Esophagus muscularis mucosa (tissue), 4 donors: Measurements from ENCODE around the gene LYZL1. TPM values are rescaled to one million over a fixed set of nuclear protein-coding genes. Genes with fewer than 3 reads are reported as not detected.

Source experiments
- DNase-seq: peaks from one replicate; pipeline ENCODE4 v3.0.0-alpha.2; 2017; ENCODE audit errors: extremely low spot score
- H3K27ac ChIP-seq, 4 donors: fragments of 200-600 bp; sonication (generic); replicated peaks in 1 of 4; 1 replicate in 3 of 4; 2 replicates in 1 of 4; pipeline ENCODE4 v1.5.1; 2016 to 2019; ENCODE audit warnings: mild to moderate bottlenecking in 1 of 4
- H3K27me3 ChIP-seq, 4 donors: fragments of 200-600 bp; sonication (generic); one replicate each; pipeline versions ENCODE4 v1.5.1 to v1.6.0; 2016 to 2019
- H3K36me3 ChIP-seq, 4 donors: fragments of 200-600 bp; sonication (generic); one replicate each; pipeline ENCODE4 v1.5.1; 2016 to 2019
- H3K4me1 ChIP-seq, 4 donors: fragments of 200-600 bp; sonication (generic); one replicate each; pipeline ENCODE4 v1.5.1; 2016 to 2019
- H3K4me3 ChIP-seq, 4 donors: fragments of 200-600 bp; sonication (generic); 1 replicate in 2 of 4; 2 replicates in 2 of 4; pipeline ENCODE4 v1.5.1; 2016 to 2019; ENCODE audit warnings: mild to moderate bottlenecking in 4 of 4, moderate library complexity in 1 of 4
- H3K9me3 ChIP-seq, 4 donors: fragments of 200-600 bp; sonication (generic); 1 replicate in 3 of 4; 2 replicates in 1 of 4; pipeline ENCODE4 v1.5.1; 2016 to 2019
- EP300 ChIP-seq: sonication (generic); formaldehyde crosslinking; IDR thresholded peaks from one replicate; pipeline ENCODE4 v1.6.1; 2017; ENCODE audit warnings: antibody characterized with exemption
- POLR2A ChIP-seq: fragments of 450-650 bp; IDR thresholded peaks from one replicate; pipeline ENCODE4 v1.6.1; 2017; ENCODE audit warnings: antibody characterized with exemption, moderate library complexity, mild to moderate bottlenecking, low read depth
- POLR2AphosphoS5 ChIP-seq, 2 donors: sonication (generic); formaldehyde crosslinking; IDR thresholded peaks; one replicate each; pipeline ENCODE4 v1.6.1; 2017; ENCODE audit warnings: antibody characterized with exemption in 2 of 2
- WGBS: methylation state at CpG from one replicate; pipeline ENCODE4 v1.1.5; 2018; 5-methylcytosine and 5-hydroxymethylcytosine counted together
- intact Hi-C: fragments of 100-400 bp; cut with DNase I; formaldehyde crosslinking; loops from one replicate; pipeline ENCODE4 v1.15.1; 2023
- total RNA-seq, 4 donors: library from RNA; depleted of rRNA; stranded (reverse); fragments of >200 nt; gene quantifications; one replicate each; pipeline versions ENCODE4 v1.1.0 to v1.2.1, GENCODE V29; 2016
- TF ChIP-seq, protein P1 (sequence below), 3 experiments: fragments of 200-600 bp in 2 of 3; fragments of 450-650 bp in 1 of 3; sonication (generic) in 2 of 3; IDR thresholded peaks; one replicate each; pipeline ENCODE4 v1.5.1; 2017 to 2019; ENCODE audit warnings: antibody characterized with exemption in 3 of 3, mild to moderate bottlenecking in 2 of 3, moderate library complexity in 1 of 3

Gene LYZL1
- total RNA-seq, 4 donors from 2014 or later, result not detected

DNA sequence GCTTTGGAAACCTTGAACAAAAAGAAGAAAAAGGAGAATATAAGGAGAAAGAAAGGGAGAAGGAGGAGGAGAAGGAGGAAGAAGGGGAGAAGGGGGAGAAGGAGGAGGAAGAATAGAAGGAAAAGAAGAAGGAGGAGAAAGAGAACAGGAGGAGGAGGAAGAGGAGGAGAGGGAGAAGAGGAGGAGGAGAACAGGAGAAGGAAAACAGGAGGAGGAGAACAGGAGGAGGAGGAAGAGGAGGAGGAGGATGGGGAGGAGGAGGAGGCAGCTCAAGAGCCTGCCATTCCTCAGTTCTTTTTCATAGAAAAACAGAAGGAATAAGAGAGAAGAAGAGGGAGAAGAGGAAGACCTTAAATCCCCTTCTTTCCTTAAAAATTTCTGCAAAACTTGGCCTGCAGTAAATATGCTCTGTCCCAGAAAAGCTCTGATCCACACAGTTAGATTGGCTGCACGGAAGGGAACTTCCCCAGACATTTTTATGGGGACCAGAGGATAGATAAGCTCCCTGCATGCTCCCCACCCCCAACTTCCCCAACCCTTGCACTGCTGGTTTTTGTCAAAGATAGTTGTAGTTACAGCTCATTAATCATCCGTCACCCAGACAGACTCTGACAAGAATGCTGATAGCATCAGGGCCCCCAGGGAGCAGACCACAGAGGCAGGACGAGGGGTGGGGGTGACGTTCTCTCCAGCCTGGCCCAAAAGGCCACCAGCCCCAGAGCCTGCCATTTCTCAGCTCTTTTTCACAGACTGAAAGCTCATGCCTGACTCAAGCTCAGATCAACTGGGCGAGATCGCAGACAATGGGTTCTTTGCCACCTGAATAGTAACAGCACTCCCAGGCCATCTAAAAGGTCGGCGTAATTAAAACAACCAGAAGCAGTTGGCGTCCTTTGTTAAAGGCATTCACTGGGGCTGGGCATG, 34.5 kb upstream of the LYZL1 start:
- intact Hi-C loops, result no loop called here
- no peak for TF ChIP-seq POLR2A
- TF ChIP-seq, protein P1, sequence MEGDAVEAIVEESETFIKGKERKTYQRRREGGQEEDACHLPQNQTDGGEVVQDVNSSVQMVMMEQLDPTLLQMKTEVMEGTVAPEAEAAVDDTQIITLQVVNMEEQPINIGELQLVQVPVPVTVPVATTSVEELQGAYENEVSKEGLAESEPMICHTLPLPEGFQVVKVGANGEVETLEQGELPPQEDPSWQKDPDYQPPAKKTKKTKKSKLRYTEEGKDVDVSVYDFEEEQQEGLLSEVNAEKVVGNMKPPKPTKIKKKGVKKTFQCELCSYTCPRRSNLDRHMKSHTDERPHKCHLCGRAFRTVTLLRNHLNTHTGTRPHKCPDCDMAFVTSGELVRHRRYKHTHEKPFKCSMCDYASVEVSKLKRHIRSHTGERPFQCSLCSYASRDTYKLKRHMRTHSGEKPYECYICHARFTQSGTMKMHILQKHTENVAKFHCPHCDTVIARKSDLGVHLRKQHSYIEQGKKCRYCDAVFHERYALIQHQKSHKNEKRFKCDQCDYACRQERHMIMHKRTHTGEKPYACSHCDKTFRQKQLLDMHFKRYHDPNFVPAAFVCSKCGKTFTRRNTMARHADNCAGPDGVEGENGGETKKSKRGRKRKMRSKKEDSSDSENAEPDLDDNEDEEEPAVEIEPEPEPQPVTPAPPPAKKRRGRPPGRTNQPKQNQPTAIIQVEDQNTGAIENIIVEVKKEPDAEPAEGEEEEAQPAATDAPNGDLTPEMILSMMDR (IDR thresholded peaks at IDR 0.05), result no peak
- H3K4me3 ChIP-seq, result no peak overlapping the region
- peaks cover 0 to 44% (median 0%) of the 10 kb centered on the region in 4 donors for H3K27me3 ChIP-seq
- 60% methylated on average over 9 of the region's 9 CpGs for WGBS
- H3K4me1 ChIP-seq, result peaks cover 9 to 19% (median 11%) of the 10 kb centered on the region in 4 donors
- no peak for DNase-seq
- peaks cover 0 to 2% (median 0%) of the 10 kb centered on the region in 4 donors for H3K9me3 ChIP-seq
- H3K36me3 ChIP-seq, result no peaks in the 10 kb centered on the region
- H3K27ac ChIP-seq, result no peak overlapping the region

DNA sequence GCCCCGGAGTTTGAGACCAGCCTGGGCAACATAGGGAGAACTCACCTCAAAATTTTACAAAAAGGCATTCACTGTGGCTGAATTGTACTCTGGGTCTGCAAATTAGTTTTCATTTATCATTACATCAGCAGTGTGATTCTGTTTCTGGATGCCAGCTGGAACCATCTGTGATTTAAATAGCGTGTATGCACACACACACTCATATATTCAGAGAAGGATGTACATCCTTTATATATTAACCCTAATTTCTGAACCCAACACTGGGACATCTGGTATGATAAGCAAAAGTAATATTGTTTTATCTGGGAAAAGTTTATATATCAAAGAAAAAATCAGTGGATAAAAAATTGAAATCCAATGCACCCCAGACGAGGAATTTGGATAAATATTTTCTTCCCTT, 33.8 kb upstream of the LYZL1 start:
- Histone ChIP-seq H3K27ac (no peak overlapping the region), H3K4me1 (peaks cover 9 to 19% (median 11%) of the 10 kb centered on the region in 4 donors), H3K4me3 (no peak overlapping the region), H3K36me3 (no peaks in the 10 kb centered on the region), H3K9me3 (peaks cover 0 to 7% (median 0%) of the 10 kb centered on the region in 4 donors), H3K27me3 (peaks cover 0 to 39% (median 0%) of the 10 kb centered on the region in 4 donors)
- WGBS, result 58% methylated on average over 3 of the region's 3 CpGs
- no peak for TF ChIP-seq EP300
- no peak for TF ChIP-seq POLR2AphosphoS5 (IDR thresholded peaks at IDR 0.05)
- no peak for TF ChIP-seq POLR2A
- intact Hi-C loops, result no loop called here
- no peak for DNase-seq

DNA sequence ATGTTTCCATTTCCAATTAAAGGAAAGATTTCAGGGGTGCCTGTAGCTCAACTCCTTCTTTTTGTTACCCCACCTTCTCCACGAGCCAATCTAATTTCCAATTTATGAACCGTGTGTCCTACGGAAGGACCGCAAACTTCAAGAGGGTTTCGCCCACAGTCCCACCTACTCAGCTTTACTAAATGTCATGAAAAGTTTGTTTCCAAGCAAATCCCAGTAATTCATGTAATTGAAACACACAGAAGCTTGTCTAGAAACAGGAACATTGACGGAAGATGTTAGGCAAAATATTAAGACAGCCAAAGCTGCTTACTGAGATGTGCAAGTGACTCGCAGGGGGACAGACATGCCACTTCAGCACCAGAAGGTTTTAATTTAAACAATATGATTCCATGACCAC, 32.9 kb upstream of the LYZL1 start:
- WGBS, result 90% methylated on average over 7 of the region's 7 CpGs
- peaks cover 0 to 31% (median 0%) of the 10 kb centered on the region in 4 donors for H3K27me3 ChIP-seq
- peaks cover 9 to 19% (median 11%) of the 10 kb centered on the region in 4 donors for H3K4me1 ChIP-seq
- H3K9me3 ChIP-seq, result peaks cover 0 to 7% (median 0%) of the 10 kb centered on the region in 4 donors
- H3K27ac ChIP-seq, result no peak overlapping the region
- H3K36me3 ChIP-seq, result no peaks in the 10 kb centered on the region
- TF ChIP-seq POLR2A (no peak), EP300 (no peak), POLR2AphosphoS5 (IDR thresholded peaks at IDR 0.05) (no peak)
- TF ChIP-seq, protein P1 (IDR thresholded peaks at IDR 0.05), result no peak
- no peak overlapping the region for H3K4me3 ChIP-seq
- intact Hi-C loops, result no loop called here
- no peak for DNase-seq

DNA sequence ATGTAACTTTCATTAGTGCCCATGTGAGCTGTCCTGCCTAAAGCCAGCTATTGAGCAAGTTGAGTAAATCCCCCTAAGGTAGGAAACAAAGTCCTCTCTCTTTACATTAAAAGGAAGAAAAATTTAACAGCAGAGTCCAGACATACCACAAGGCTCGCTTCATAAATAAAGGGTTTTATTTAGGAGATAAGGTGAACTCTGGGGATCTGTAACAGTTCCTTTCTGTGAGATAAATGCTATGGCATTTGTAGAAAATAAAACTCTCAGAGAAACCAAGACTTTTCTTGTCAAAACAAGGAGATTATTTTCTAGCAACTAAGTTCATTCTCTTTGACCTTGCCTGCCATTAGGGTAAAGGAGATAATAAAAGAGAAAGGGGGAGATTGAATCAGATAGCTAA, 32.3 kb upstream of the LYZL1 start:
- peaks cover 9 to 19% (median 11%) of the 10 kb centered on the region in 4 donors for H3K4me1 ChIP-seq
- WGBS, result 69% methylated on average over 1 of the region's 1 CpG
- no peak overlapping the region for H3K4me3 ChIP-seq
- no peak overlapping the region for H3K27ac ChIP-seq
- TF ChIP-seq POLR2AphosphoS5 (IDR thresholded peaks at IDR 0.05) (no peak), EP300 (no peak), POLR2A (no peak)
- TF ChIP-seq, protein P1 (IDR thresholded peaks at IDR 0.05), result no peak
- intact Hi-C loops, result no loop called here
- H3K36me3 ChIP-seq, result no peaks in the 10 kb centered on the region
- peaks cover 0 to 36% (median 0%) of the 10 kb centered on the region in 4 donors for H3K27me3 ChIP-seq
- peaks cover 0 to 7% (median 0%) of the 10 kb centered on the region in 4 donors for H3K9me3 ChIP-seq
- no peak for DNase-seq

DNA sequence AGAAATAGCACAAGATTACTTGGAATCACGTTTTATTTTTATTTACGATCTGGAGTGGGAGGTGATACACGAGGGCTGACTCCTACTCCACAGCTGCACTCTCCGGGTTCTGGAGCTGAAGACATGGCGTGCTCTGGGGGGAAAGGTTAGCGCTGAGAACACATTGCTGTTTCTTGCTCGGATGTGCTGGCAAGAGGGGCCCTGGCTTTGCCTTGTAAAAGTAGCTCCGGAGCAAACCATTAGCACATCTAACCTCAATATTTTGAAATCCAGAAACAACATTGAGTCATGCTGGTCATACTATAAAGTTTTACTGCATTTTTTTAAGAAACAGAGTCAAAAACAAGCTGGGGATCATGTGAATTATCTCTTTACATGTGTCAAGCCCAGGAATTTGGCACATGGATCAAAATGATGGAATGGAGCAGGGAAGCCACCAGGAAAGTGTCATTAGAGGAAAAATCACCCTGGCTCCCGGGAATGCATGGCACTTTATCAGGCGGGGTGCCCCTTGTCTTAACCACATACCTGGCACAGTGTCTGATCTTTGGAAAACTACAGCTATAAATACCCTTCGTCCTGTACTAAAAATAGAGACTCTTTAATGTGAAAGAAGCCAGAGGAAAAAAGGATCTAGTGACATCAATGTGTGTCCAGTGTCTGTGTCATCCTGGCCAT, 31.6 kb upstream of the LYZL1 start:
- Histone ChIP-seq H3K27me3 (peaks cover 0 to 39% (median 0%) of the 10 kb centered on the region in 4 donors), H3K9me3 (peaks cover 0 to 7% (median 0%) of the 10 kb centered on the region in 4 donors), H3K4me3 (no peak overlapping the region), H3K36me3 (no peaks in the 10 kb centered on the region), H3K27ac (no peak overlapping the region), H3K4me1 (peaks cover 9 to 19% (median 11%) of the 10 kb centered on the region in 4 donors)
- TF ChIP-seq POLR2A, result no peak
- no peak for TF ChIP-seq EP300
- TF ChIP-seq, protein P1 (IDR thresholded peaks at IDR 0.05), result no peak
- TF ChIP-seq POLR2AphosphoS5 (IDR thresholded peaks at IDR 0.05), result no peak
- 44% methylated on average over 11 of the region's 11 CpGs for WGBS
- DNase-seq, result no peak
- intact Hi-C loops, result no loop called here
